HG02943 (cell line): ENCODE measurements around the gene CCND3.

Experiments used
- ATAC-seq: cut with Tn5 transposase; IDR thresholded peaks from one replicate; pipeline ENCODE4 v1.9.1; 2021; ENCODE audit warnings: mild to moderate bottlenecking, low read depth, moderate library complexity; ENCODE audit not compliant: unreplicated experiment

The CCND3 gene

GRCh38 chr6:41927253-41927652 lies 14.4 kb downstream of the CCND3 start:
- ATAC-seq, result no peak

DNA sequence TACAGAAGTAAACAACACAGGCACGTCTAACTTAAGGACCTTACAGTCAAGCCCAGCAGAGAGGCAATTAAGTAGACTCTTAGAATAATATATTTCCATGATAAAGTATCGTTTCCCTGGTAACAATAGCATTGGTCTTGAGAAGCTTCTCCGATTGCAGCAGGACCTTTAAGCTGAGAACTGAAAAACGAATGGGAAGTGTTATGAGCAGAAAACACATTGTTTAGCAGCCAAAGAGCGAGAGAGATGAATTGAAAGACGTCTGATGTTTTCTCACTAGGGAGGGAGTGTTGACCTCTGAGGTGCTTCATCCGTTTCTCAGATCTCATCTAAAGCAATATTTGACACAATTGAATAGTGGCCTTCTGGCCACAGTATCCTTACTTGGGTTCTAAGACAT lies 19.5 kb downstream of the CCND3 start:
- ATAC-seq, result no peak

- peak; percentile 6 for ATAC-seq
Measured at GRCh38 chr6:41921712-41921998, 20.0 kb downstream of the CCND3 start.

DNA sequence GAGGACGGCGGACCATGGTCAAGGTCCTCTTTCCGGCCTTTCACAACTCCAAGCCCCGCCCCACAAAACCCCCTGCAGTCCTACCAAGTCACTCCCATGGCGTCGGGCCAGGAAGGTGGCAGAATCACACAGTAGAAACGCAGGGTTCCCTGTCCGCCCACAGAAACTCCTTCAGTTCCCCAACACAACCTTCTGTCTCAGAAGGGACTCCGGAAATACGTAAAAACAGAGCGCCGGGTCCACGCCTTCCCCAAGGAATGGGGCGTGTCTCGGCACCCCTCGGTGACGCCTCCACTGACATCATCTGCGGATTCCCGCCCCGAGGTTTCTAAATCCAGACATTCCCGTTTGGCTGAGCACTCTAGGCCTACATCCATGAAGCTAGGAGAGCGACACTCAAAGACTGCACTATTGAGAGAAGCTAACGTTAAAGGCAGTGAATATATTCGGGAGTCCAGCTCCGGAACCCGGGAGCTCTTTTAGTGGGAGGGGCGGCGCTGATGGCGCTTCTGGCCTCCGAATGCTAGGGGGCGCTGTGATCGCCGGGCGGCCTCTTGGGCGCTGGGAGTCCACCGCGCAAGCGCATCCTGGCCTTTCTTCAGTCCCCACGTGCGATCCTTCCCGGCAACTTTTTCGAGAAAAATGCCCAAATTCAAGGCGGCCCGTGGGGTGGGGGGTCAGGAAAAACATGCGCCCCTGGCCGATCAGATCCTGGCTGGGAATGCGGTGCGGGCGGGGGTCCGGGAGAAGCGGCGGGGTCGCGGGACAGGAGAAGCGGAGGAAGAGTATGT lies 20.5 kb downstream of the CCND3 start, which contains the start of the genes BYSL and MED20:
TSS of gene BYSL (plus strand) at position 579 of the 791 bp plus-strand sequence. CDS start at position 643, 64 bp downstream.
TSS of gene MED20 (minus strand) at position 219 of the 791 bp plus-strand sequence. CDS start at position 98, 121 bp downstream.
- peak; percentile 90 for ATAC-seq

GRCh38 chr6:41917528-41917927 lies 24.1 kb downstream of the CCND3 start:
- ATAC-seq, result no peak

DNA sequence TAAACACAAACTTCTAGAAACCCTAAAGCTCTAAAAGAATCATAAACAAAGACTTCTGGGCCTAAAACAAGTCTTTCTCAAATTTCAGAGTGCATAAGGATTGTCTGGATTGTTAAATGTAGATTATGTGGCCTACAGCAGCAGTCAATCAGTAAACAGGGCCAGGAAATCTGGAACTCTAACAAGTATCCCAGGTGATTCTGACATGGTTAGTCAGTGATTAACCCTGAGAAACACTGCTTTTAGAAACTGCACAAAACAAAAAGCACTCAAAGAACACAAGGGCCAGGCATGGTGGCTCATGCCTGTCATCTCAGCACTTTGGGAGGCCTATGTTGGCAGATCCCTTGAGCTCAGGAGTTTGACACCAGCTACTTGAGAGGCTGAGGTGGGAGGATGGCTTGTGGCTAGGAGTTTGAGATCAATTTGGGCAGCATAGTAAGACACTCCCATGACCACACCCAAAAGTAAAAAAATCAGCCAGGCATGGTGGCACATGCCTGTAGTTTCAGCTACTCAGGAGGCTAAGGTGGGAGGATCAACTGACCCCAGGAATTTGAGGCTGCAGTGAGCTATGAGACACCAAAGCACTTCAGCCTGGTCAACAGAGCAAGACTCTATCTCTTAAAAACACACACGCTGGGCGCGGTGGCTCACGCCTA lies 26.6 kb downstream of the CCND3 start:
- no peak for ATAC-seq

DNA sequence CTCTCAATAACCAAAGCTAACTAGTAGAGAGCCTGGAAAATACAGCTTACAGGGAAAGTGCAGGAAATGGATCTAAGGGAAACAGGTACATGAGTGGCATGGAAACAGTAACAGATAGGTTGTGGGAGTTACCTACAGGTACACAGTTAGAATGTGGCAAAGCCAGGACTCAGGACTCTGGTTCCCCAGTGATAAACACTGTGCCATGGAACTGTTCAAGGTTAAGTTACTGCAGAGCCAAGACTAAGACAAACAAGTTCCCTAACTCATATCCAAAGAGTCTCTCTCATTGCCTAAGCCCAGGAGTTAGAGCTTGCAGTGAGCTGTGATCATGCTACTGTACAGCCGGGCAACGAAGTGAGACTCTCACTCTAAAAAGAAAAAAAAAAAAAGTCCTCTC lies 27.3 kb downstream of the CCND3 start:
- ATAC-seq, result no peak

DNA sequence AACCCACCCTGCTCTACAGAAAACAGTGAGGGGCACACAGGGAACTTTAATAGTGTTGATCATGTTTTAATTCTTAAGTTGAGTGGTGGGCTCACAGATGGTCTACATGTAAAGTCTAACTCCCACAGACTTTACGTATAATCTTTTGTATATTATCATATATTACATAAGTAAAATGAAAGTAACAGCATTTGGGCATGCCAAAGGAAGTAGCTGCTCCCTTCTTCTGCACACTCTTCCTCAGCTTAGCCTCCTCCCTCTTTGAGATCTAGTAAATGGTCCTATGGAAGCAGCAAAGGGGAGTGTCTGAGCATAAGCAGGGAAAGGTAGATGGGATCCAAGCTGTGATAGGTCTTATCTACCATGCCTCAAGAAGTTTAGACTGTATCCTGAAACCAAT lies 31.9 kb downstream of the CCND3 start:
- no peak for ATAC-seq

GRCh38 chr6:41901882-41902519 lies 39.6 kb downstream of the CCND3 start:
- ATAC-seq, result no peak

GRCh38 chr6:41900861-41901260 lies 40.7 kb downstream of the CCND3 start:
- ATAC-seq, result no peak

GRCh38 chr6:41896281-41896680 lies 45.3 kb downstream of the CCND3 start:
- no peak for ATAC-seq

- peak; percentile 75 for ATAC-seq
Measured at GRCh38 chr6:41895300-41896233, 46.0 kb downstream of the CCND3 start, which contains the start of gene USP49. USP49 (minus strand) TSS chr6:41895375; CDS start chr6:41806983, 88,392 bp downstream.

- peak; percentile 27 for ATAC-seq
Measured at GRCh38 chr6:41894366-41895299, 47.0 kb downstream of the CCND3 start.

DNA sequence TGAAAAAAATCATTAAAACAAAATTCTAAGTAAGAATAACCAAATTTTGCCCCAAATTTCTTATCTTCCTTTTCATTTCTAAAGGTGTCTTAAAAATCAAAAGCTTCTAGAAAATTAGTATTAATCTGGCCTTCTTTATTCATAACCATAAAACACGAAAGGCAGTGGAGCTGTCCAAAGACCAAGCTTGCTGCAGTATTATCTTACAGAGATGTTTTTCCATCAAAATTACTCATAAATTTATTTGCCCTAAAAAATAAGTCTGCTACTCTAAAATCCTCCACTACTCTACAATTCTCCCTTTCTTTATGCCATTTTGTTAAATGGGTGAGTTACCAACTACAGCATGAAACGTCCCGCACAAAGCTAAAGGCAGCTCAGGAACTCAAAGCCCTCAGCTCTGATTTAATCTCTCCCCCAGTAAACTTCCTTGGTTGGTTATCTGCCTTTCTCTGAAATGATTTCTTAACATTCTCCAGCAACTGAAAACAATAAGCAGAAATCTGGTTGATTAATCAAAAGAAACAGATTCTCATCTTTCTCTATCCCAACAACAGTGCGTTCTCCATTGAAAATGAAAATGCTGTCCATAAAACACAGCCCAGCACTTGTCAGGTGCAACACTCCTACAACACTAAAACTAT lies 48.6 kb downstream of the CCND3 start:
- no peak for ATAC-seq

GRCh38 chr6:41887331-41887751 lies 54.3 kb downstream of the CCND3 start:
- ATAC-seq, result no peak

- ATAC-seq, result no peak
Measured at GRCh38 chr6:41885930-41886329, 55.7 kb downstream of the CCND3 start.

- no peak for ATAC-seq
Measured at GRCh38 chr6:41884957-41885356, 56.7 kb downstream of the CCND3 start.
